GM20431 (cell line): ENCODE results near the gene KIAA1328.

ENCODE experiments used
- in situ Hi-C: fragments of 300-500 bp; cut with MseI, MboI; formaldehyde crosslinking; loops from one replicate; pipeline ENCODE4 v1.15.0; 2020; ENCODE audit warnings: low sequenced_read_pairs; ENCODE audit not compliant: unreplicated experiment

KIAA1328 gene

DNA sequence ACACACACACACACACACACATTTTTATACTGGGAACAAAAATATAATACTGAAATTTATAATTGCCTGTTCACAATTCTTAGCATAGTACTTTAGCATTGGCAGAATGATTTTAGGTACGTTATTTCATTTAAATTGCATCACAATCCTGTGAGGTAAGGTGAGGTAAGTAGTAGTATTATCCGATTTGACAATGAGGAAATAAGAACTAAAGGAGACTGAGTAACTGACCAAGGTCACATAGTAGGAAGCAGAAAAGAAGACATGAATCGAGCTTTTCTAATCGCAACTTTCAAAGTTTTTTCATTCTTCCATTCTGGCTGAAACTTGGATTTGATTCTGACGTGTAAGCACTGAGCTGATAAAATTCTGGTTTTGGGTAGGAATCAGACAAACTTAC is 351.2 kb downstream of the KIAA1328 start:
- in situ Hi-C loops = no loop called here

DNA sequence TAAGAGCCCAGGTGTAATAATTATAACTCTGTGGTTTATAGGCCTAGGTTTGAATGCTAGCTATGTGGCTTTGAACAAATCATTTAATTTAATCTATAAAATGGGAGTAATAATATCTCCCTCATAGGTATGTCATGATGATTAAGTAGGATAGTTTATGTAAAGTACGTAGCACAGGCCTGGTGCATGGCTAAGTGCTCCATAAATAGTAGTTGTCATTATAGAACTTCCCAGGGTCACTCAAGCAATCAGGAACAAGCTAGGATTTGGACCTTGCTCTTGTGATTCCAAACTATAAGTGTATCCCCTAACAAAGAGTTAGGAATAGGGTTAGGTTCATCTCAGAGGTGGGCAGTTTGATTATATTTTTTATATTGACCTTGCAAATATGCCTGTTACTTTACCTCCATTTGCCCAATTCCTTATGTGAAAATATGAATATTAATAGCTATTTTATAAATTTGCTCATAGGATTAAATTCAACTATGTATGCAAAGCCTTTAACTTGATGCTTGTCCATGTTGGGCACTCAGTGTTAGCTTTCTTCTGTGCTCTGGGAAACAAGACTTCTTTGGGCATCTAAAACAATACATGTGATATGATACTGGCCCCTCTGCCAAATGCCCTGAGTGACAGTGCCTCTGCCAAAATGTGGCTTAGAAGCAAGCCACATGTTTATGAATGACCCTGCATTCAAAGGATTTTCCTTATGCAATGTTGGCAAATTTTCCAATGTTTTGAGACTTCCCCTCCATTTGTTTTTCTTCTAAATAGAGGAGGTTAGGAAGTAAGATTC is 353.6 kb downstream of the KIAA1328 start:
- in situ Hi-C loops = no loop called here

DNA sequence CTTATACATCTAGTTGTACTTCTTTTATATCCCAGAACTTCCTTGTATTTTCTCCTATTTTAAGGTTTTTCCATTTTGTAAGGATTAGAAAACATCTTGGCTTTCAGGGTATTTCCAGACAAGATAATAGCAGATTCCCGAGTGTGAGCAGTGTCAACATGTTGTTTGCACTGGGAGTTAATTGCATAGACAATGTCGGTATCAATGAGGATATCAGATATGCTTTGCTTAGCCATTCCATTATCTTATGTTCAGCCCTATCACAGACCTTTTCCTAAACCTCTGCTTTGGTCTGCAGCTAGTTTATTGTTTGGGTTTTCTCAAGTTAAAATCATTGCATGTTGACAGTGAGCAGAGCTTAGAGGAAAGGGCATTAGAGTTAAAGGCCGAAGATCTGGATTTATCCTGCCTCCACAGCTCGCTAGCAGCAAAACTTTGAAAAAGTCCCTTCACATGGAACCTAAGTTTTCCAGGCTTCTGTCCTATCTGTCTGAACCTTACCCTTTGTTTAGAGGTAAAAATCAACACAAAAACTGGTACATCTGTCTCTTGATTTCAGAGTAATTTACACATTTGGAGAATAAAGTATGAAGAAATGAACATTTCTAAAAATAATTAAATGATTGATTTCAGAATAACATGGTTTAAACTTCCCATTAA is 355.4 kb downstream of the KIAA1328 start:
- in situ Hi-C loops = no loop called here

DNA sequence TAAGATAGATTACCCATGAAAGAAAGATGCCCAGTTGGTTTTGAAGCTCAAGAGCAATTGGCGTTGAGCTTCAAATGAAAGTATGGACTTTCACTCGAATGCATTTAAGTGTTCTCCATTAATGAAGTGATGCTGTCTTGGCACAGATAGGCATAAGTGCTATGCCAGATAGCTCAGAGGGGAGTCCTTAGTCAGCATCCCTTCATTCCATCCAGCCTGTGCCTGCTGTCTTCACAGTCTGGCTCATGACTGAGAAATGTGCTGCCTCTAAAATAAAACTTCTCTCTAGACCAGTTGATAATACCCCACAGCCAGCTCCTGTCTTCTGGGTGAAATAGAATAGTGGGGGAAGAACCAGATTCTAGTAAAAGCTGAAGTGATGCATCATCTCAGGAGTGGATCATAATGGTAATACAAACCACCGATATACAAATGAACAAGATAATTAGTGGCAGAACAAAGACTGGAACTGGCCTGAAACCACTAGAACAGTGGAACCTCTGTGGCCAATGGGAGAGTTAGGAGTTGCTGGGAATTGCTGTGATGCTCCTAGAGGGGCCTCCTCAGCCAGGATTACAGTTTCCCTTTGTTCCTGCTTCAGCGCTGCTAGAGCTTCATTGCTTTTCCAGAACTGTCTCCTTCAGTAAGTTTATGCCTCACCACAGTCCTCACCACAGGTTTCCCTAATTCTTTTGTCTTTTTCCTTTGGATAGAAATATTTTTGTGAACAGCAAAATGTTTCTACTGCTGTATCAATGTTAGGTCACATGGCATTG is 359.3 kb downstream of the KIAA1328 start:
- in situ Hi-C loops = no loop called here

DNA sequence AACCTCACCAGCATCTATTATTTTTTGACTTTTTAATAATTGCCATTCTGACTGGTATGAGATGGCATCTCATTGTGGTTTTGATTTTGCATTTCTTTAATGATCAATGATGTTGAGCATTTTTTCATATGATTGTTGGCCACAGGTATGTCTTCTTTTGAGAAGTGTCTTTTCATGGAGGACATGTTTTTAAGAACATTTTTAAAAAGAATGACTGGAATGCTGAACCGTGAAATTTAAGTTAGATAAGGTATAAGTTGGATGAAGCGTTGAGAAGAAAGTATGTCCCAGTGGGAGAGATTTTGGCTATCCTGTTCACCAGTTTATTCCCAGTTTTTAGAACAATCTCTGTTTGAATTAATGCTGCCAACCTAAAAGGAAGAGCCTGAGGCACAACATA is 370.8 kb downstream of the KIAA1328 start:
- in situ Hi-C loops = no loop called here

DNA sequence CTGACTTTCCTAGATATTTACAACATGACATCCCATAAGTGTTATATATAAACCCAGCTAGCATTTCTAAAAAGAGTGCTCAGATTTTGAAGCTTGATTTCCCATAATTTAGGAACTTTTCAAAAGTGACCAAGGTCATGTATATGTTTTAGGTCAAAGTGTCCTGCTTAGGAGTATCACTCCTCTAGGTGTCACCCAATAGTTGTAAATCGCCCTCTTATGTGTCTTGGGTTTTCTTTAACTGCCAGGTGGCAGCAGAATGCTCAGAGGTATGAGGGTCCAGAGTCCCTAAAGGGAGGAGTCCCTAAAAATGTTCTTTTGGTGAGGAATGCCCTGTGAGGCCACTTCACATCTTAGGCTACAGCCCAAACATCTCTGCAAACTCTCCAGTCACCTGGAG is 378.4 kb downstream of the KIAA1328 start:
- in situ Hi-C loops = no loop called here

DNA sequence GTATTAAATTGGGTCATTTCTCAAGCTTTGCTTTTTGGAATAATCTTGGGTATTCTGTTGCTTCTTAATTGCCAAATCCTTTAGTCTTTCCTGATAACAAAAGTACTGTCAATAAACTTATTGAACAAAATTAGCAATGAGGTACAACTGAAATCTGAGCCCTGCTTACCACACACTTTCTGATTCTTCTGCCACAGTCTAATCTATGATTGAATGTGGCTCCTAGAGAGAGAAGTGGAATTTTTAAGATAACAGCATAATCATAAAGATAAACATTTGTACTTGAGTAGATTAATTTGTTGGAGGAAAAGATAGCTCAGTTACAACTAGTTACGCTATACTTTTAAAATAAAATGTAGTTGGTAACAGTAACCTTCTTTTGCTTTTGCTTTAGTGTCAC is 381.9 kb downstream of the KIAA1328 start:
- in situ Hi-C loops = no loop called here

DNA sequence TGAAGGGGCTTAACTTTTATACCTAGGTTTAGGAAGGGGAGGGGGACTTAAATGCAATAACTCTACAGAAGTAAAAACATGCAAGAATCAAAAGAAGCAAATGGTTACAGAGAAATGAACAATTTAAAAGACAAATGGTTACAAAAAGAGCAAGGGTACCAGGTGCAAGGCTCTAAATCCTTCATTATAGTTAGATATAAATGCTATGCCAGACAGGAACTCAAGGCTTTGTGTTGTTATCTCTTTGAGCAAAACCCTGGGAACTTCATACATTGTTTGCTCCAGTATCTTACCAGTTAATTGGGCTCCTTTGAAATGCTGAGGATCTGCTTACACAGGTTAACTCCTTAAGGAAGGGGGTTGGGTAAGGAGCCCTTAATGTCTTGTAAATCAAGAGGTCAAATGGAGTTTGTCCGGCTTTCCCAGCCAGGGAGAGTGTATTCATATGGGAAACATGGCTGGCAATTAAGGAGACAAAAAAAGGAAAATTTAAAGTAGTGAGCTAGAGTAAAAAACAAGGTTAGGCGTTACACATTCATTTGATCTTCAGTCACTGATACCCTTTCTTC is 389.2 kb downstream of the KIAA1328 start:
- in situ Hi-C loops = no loop called here

DNA sequence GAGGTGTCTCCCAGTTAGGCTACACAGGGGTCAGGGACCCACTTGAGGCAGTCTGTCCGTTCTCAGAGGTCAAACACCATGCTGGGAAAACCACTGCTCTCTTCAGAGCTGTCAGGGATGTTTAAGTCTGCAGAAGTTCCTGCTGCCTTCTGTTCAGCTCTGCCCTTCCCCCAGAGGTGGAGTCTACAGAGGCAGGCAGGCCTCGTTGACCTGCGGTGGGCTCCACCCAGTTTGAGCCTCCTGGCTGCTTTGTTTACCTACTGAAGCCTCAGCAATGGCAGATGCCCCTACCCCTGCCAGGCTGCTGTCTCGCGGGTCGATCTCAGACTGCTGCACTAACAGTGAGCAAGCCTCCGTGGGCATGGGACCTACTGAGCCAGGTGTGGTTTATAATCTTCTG is 390.3 kb downstream of the KIAA1328 start:
- in situ Hi-C loops = no loop called here

DNA sequence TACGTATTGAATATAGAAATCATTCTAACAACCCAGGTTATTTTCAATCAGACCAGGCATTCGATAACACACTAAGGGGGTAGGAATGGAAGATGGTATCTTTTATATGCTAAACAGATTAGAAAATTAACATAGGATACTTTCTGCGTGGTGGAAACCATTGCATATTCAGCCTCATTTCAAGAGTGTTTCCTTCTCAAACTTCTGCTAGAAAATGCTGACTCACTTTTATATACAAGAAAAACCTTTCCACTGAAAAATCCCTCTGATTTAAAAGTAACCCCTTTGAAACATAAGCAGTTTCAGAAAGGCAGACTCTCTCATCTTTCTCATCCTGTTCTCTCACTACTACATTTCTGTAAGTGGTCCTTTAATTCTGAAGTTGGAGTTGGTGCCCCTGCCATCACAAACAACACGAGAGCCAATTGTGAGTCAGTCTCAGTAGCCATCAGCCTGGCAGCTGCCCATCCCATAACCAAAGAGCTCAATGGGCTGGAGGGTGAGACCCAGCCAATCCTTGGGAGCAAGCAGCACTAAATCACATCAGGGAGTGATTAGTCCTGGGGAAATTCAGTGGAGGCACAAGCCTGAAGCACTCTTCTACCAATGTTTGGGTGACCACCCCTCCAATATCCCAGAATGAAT is 393.5 kb downstream of the KIAA1328 start:
- in situ Hi-C loops = no loop called here

DNA sequence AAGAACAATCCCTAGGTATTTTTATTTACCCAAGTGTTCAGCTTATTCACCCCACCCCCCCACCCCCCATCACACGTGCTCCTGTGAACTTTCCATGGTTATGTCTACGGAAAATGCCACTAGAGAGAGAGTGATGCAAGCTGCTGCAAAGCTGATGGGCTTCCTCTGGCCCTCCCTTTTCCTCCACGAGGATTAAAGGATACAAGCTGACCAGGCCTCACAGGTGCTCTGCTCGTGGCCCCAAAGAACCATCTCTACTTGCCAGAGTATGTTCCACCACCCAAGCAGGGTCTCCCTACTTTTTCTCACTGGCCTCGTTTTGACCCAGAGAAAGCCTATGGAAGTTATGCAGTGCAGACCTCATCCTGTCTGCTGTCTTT is 394.1 kb downstream of the KIAA1328 start:
- in situ Hi-C loops = no loop called here

DNA sequence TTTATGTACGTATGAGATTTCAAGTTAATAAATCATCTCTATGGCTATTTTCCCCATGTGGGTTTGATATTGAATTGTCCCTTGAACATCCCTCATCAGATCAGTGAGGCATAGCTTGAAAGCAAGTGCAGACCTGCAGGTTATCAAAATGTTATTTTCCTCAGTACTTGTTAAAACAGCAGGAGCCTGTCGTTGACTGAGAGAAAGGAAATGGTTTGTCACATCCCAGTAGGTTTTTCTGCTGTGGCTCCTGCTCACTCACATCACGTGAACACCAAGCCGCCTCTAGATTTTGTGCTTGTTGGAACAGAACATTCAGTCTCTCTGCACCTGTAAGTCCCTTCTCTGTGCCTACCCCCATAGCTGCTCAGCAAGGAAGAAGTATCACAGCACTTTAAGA is 396.4 kb downstream of the KIAA1328 start:
- in situ Hi-C loops = no loop called here

DNA sequence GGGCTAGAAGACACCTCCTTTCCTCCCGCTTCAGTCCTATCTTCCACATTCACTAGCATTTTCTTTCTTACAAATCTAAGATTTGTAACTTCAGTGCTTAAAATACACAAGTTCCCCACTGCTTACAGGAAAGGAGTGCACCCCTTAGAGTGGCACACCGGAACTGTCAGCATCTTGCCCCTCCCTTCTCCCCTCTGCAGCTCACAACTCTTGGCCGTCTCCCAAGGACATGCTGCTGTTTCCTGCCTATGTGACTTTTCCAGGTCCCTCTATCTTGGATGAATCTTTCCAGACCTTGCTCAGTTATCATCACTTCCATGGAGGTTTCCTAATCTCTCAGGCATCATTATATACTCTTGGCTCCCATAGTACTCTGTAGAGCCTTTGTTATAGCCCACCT is 401.8 kb downstream of the KIAA1328 start:
- in situ Hi-C loops = no loop called here

DNA sequence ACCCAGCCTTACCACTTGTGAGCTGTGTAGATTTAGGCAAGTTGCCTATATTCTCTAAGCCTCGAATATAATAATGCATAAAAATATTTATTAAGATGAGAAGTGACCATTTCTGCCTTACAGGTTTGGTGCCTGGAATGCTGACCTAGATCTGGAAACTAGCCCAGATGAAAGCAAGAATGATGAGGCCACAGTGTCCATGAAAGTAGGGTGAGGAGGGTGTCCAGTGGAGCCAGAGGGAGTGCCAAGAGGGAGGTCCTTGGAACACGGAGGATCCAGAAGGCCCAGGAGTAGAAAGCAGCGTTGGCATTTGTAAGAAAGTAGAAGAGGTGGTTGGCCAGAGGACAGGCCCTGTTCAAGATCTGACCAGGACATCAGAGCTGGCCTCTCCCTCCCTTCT is 402.3 kb downstream of the KIAA1328 start:
- in situ Hi-C loops = no loop called here

DNA sequence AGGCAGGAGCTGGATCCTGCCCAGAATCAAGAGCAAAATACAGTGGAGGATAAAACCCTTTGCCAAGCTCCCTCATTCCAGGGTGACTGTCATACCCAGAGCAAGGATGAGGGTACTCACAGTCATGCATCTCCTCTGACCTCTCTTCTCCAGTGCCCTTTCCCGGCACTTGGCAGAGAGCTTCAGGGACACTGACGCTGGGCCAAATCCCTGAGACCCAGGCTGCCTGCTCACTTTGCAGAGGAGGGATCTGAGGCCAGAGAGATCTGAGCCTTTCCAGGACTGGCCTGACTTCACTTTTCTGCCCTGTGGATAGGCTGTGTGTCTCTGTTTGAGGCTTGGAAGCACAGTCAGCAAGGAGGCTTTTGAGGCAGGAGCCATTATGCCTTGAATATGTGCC is 406.7 kb downstream of the KIAA1328 start:
- in situ Hi-C loops = no loop called here

DNA sequence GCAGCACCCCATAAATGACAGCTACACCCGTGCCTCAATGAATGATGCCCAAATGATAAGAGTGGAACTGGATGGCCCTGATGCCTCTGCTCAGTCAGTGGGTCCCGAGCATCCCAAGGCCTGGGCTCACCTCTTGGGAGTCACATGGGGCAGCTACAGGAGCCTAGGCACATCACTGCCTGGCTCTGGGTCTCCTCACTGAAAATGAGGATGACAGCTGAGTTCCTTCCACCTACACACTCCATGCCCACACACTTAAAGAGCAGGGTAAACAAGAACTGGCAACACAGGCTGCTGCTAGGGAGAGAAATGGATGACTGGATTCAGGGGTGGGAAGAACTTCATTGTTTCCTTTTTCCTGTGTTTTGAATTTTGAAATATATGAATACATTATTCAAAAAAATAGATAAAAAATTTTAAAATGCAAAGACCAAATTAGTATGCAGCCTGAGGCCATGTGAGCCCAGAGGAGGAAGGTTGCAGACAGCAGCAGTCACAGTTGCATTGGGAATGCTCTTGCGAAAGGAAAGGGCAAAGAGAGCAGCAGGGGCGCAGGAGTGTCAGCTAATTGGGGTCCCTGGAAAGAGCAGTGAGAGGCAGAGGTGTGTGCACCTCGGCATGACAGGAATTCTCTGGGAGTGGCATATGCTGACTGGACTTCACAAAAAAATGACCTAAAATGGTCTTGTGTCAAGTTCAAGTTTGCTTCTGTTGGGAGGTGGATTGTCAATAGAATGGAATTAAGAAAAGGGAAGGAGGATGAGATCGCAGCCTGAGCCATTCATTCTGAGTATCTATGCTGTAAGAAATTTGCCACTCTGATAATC is 409.6 kb downstream of the KIAA1328 start:
- in situ Hi-C loops = no loop called here

DNA sequence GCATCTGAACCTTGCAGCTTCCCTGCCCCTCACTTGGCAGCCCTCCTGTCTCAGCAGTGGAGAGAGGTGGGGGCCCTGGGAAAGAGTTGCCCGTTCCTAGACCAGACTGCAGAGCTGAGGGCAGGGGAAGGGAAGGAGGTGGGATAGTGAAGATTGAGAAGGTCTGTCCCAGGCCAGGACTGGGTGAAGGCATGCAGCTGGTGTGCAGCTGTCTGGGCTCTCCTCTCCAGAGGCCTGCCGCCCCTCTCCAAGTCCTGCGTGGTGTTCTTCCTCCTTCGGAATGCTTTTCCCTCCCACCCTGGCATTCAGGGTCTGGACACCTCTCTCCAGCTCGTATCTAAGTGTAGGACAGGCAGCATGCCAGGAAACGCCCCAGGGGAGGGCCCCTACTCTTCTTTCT is 413.2 kb downstream of the KIAA1328 start:
- in situ Hi-C loops = no loop called here

DNA sequence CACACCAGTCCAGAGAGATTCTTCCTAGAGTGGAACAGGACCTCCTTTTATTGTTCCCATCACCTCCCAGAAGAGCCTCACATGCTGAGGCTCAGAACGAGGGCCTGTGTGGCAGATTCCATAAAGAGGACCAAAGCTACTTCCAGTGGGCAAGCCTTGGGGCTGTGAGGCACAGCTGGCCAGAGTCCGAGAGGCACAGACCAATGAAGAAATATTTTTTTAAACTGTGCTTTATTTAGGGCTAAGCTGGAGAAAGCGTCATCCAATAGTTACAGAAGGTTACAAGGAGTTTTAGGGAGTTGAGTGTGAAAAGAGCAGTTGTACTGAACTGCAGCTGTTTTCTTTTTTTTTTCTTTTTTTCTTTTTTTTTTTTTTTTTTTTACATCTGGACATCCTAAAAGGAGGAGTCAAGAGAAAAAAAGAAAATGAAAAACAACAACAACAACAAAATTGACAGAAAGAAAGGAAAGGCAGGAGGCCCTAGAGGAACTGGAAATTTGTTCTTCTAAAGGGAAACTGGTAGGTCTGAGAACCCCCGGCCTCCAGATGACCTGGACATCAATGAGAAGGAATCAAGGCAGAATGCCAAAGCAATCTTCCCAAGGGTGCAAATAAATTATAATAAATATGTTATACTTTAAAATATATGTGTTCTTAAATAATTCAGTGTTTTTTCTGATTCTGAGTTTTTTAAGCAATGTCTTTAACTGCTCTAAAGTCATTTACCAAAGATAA is 414.1 kb downstream of the KIAA1328 start:
- in situ Hi-C loops = no loop called here

DNA sequence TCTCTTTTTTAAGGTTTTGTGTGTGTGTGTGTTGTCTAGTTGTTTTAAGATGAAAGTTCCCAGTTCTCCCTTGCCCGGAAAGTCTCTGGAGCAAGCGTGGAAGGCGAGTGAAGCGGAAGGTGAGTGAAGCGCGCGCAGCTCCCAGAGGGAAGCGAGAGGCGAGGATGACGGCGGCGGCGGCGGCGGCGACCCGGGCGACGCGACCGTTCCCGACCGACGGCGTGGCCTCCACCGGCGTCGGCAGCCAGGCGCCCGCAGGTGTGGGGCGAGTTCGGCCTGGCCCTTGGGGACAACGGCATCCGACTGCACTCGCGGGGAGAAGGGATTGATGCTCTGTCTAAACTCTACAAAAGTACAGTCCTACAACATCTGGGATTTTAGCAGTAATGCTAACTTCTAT is 414.8 kb downstream of the KIAA1328 start:
- in situ Hi-C loops = no loop called here
